Stimulated activated CD4-positive, alpha-beta T cell treated with anti-CD3 and anti-CD28 coated beads, TNF-alpha, amount 100 ng/mL, for 1 hour (primary cell): ENCODE measurements around the gene ILF3.

ENCODE experiments used
- DNase-seq, 3 donors: peaks; one replicate each; pipeline ENCODE4 v3.0.0-alpha.2; 2020; ENCODE audit warnings: low read depth in 3 of 3, low spot score in 1 of 3

Gene ILF3

DNA sequence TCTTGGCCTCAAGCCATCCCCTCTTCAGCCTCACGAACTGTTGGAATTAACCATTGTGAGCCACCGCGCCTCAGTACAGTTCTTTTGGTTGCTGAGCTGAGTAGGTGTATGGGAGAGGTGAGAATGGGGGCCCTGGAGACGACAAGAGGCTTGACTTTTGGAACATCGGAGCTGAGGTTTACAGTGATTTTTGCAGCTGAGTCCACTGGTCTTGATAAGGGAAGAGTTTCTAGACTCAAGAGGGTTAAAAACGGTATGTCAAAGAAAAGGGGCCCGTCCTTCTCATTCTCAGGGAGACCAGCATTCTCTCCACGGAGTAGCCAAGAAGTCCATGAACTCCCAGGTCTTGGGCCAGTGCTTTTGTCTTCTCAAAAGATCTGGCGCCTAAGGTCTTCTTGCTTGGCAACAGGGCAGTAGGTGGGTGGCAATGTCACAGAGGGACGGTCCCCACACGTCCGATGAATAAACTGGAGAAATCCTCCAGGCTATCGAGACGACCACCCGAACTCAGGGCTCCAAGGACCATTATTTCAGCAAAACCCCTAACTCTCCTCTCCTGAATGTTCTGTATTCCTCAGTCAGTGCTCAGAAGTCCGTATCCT, 40.7 kb downstream of the ILF3 start:
- no peak for DNase-seq

GRCh38 chr19:10695401-10696398, 41.6 kb downstream of the ILF3 start:
- DNase-seq, result peak; percentile 63 to 75 (median 72)

DNA sequence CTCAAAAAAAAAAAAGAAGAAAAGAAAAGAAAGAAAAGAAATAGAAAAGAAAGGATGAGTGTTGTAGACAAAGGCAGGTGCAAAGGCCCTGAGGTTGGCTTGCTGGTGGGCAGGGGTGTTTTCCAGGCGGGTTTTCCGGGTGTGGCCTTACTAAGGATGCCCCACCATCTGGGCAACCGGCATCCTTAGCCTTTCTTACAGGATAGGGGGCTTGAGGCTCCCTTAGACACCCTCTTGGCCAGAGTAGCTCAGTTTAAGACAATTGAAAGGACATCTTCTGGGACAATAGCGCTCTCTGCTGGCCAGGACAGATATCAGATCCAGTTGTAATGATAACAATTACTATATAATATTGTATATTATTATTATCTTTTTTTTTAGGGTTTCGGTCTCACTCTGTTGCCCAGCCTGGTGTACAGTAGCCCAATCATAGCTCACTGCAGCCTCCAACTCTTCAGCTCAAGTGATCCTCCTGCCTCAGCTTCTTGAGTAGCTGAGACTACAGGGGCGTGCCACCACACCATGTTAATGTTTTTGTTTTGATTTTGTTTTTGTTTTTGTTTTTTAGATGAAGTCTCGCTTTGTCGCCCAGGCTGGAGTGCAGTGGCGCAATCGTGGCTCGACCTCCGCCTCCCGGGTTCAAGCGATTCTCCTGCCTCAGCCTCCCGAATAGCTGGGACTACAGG, 45.6 kb downstream of the ILF3 start:
- DNase-seq, result peak in 2 of 3 donors; percentile 40 to 51

GRCh38 chr19:10701955-10702525, 47.9 kb downstream of the ILF3 start:
- peak in 1 of 3 donors; percentile 14 for DNase-seq

DNA sequence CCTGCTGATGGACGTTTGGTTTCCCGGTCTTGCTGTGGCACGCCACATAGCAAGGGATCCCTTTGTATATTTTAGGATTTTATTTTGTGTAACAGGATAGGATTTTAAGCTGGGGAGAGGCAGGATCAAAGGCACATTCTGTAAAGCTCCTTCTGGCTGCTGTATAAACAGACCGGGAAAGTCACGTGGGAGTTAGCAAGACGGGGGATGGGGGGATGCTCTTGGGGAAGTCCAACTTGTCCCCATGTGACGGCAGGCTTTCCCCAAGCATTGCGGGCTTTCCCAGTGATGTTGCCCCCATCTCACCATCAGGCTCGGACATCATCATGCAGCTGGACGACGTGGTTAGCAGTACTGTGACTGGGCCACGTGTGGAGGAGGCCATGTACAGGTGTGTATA, 52.8 kb downstream of the ILF3 start:
- DNase-seq, result no peak

DNA sequence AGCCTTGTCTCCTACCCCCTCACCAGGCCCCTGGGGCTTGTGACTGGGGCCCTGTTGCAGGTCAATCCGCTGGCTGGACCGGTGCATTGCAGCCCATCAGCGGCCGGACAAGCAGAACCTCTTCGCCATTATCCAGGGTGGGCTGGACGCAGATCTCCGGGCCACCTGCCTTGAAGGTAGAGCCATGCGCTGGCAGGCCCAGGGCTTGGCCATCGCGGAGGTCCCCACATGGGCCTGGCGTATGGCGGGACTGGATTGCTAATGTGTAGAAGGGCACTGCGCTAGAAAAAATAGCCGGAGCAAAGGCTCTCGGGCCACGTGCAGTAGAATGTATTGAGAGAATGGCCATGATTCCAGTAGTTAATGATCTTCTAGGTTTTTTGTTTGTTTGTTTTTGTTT, 53.3 kb downstream of the ILF3 start:
- no peak for DNase-seq

DNA sequence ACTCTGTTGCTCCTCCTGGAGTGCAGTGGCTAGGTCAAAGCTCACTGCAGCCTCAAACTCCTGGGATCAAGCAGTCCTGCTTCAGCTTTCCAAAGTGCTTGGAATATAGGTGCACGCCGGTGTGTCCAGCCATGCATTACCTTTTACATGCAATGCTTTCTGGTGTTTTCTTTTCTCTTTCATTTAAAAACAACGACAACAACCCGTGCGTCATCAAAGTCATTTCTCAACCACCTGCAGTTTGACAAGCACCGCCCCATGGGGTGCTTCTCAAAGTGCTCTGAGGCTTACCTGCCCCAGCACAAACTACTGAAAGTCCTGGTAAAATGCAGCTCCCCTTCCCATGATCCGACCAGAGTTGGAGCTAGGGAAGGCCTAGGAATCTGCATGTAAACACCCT, 54.1 kb downstream of the ILF3 start:
- DNase-seq, result no peak

DNA sequence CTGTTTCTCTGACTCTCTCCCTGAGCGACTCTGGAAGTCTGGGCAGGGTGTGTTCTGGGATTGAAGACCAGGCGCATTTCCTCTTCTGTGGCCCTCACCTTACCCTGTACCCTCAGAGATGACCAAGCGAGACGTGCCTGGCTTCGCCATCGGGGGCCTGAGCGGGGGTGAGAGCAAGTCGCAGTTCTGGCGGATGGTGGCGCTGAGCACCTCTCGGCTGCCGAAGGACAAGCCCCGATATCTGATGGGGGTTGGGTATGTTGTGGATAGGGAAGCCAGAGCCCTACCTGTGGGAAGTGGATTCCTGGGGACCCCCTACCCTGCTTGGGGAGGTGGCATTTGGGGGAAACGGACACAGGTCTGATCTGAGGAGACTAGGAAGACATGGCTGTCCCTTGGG, 57.9 kb downstream of the ILF3 start:
- no peak for DNase-seq

- DNase-seq, result no peak
Measured at GRCh38 chr19:10712754-10713153, 58.6 kb downstream of the ILF3 start.

- DNase-seq, result no peak
Measured at GRCh38 chr19:10713317-10713716, 59.2 kb downstream of the ILF3 start.

DNA sequence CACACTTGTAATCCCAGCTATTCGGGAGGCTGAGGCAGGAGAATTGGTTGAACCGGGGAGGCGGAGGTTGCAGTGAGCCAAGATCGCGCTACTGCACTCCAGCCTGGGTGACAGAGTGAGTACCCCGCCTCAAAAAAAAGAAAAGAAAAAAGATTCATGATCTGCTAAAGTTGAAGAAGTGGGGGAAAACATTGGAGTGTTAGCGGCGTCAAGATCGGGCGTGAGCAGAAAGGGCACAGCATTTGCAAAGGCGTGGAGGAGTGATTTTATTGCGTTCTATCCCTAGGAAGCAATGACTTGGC, 62.9 kb downstream of the ILF3 start:
- DNase-seq, result no peak

- DNase-seq, result peak; percentile 93 to 95 (median 95)
Measured at GRCh38 chr19:10717356-10718204, 63.4 kb downstream of the ILF3 start, which contains the start of gene DNM2. DNM2 (plus strand) TSS chr19:10718079; CDS start chr19:10718243, 164 bp downstream.

- peak in 2 of 3 donors; percentile 31 to 48 for DNase-seq
Measured at GRCh38 chr19:10718205-10719196, 64.4 kb downstream of the ILF3 start.

- no peak for DNase-seq
Measured at GRCh38 chr19:10719466-10719961, 65.4 kb downstream of the ILF3 start.

DNA sequence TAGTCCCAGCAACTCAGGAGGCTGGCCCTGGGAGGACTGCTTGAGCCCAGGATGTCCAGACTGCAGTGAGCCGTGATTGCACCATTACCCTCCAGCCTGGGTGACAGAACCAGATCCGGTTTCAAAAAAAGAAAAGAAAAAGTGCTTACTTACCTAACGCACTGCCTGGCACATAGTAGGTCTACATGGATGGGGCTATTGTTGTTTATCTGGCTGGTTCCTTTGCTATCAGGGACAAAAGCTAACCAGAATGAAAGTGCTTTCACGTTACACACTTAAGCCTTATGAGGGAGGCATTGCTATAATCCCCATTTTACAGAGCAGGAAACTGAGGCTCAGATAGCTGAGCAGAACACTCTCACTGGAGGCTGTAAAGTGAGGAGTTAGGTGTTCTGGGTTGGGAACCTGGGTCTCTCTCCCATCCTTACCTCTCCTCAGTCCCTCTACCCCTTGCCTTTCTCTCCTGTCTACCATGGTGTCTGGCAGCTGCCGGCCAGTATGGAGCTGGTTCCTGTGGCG, 66.5 kb downstream of the ILF3 start:
- DNase-seq, result no peak

- no peak for DNase-seq
Measured at GRCh38 chr19:10723591-10723990, 69.4 kb downstream of the ILF3 start.

DNA sequence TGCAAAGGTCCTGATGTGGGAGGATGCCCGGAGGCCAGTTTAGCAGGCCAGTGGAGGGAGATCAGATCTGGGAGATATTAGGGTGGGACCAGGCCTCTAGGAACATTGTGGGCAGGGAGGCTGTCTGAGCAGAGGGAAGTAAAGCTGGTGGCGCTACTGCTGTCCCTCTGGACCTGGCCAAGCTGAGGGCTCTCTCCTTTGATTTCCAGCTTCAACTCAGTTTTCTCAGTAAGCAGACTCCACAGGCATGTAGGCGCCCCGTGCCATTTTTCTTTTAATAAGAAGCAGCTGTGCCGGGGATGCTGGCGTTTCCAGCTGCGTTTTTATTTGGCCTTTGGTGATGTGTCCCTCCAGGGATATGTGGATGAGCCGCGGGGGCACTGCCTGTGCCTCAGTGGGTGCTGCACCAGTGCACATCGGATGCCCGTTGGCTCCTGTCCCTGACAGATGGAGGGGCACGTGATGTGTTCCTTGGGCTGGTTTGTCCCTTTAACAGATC, 70.5 kb downstream of the ILF3 start:
- no peak for DNase-seq

- DNase-seq, result no peak
Measured at GRCh38 chr19:10725415-10725814, 71.3 kb downstream of the ILF3 start.

DNA sequence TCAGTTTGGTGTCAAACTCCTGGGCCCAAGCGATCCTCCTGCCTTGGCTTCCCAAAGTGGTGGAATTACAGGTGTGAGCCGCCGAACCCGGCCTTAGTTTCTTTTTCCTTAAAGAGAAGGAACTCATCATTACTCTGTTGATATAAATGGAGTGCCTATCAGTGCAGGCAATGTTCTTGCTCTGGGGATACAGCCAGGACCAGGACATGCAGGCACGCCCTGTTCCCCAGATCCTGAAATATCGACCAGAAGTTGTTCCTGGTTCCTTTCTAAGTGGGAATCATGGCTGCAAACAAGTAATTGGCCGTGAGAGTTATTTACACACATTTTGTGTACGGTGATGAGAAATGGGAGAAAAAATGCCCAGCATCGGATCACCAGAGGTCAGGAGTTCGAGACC, 72.1 kb downstream of the ILF3 start:
- no peak for DNase-seq
